HG02642 (cell line): ENCODE measurements around the gene BCAS3.

Source experiments
- ATAC-seq: cut with Tn5 transposase; IDR thresholded peaks from one replicate; pipeline ENCODE4 v1.9.1; 2021; ENCODE audit warnings: mild to moderate bottlenecking; ENCODE audit not compliant: unreplicated experiment, poor library complexity

Gene BCAS3

GRCh38 chr17:61382796-61383688 is 705.4 kb downstream of the BCAS3 start:
- no peak for ATAC-seq

DNA sequence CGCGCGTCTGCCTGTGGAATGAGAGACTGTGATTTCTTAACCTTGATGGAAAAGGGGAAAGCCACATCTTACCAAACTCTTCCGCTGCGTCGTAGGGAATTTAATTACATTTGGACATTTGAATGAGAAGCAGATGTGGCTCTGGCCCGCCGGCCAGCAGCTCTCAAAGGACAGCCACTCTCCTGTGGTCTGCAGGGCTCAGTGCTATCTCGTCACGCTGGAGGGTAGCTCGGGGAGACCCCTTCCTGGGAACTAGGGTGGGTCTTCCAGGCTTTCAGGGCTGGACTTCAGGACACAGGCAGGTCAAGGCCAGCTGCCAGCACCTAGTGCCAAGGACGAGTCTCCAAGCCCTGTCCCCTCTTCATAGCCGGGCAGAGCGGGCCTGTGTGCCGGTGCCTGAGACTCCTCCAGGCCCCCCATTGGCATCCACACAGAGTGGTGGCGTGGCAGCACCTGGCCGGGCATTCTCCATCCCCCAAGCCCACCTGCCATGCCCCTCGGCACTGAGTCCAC is 706.1 kb downstream of the BCAS3 start:
- ATAC-seq, result no peak

DNA sequence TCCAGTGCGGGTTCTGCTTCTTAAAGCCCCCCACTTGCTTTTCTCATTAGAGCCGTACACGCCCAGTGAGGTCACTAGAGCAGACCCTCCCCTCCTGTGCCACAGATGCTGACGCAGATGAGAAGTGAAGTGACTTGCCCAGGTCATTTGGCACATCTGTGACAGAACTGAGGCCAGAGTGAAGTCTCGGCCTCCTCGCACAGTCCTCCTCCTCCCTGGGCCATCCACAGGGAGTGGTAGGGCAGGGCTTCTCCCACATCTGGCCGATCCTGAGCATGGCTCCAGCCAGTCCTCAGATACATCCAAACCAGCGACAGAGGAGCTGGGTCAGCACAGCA is 706.7 kb downstream of the BCAS3 start:
- ATAC-seq, result no peak

- no peak for ATAC-seq
Observed at GRCh38 chr17:61384692-61385576, 707.3 kb downstream of the BCAS3 start.

DNA sequence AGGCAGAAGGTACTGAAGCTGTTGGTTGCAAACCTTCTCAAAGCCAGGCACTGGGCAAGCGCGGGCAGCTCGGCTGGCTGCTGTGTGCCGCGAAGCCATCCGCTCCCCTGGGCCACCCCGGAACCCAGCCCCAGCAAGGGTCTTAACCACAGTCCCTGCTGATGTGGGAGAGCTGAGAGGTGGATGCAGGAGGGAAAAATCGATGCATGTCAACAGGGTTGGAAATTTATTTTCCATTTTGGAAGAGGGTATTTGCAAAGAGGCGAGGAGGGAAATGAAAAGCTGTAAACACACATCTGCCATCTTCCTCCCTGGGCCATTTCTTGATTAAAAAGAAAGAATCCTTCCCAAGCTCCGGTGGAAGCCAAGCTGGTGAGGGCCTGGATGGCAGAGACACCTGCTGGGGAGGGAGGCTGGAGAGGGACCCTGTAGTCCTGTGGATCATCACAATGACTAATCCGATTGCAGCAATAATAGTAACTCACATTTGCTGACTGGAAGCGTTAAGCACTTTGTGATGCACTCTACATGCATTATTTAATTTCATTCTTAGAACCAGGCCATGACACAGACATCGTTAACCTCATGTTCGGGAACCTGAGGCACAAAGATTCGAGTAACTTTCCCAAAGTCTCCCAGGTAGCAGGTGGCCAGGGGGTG is 708.1 kb downstream of the BCAS3 start:
- ATAC-seq, result no peak

DNA sequence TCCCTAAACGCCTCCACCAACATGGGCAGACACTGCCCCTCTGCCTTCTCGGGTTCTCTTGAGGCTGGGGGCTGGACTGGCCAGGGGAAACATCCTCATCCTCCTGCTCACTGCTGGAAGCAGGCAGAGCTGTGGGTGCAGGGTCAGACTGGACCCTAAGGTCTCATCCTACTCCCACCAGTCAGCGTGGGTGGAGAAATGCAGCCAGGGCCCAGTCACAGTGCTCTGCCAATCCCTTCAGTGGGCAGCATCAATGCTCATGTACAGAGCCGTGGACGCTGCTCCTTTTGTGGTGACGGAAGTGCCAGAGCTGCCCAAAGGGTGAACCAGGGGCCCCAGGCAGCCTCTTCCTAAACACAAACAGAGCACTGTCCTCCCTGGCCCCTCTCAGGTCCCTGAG is 708.6 kb downstream of the BCAS3 start:
- ATAC-seq, result no peak

DNA sequence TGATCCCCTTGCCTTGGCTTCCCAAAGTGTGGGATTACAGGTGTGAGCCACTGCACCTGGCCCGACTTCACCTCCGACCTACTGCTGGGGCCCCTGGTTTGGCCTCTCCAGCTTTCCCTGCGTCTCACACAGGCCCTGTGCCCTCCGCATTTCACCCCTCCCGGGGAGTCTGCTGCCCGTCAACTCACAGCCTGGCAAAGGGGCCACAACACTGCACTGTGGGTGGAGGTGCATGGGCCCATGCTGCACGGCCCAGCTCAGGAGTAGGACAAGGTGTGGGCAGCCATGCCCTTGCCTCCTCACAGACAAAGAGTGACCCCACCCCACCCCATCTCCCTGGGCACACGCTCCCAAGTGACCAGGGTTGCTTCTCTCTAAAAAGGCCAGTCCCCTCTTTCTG is 709.4 kb downstream of the BCAS3 start:
- ATAC-seq, result no peak

GRCh38 chr17:61387511-61388305 is 710.1 kb downstream of the BCAS3 start:
- no peak for ATAC-seq

GRCh38 chr17:61388561-61389356 is 711.1 kb downstream of the BCAS3 start:
- no peak for ATAC-seq

DNA sequence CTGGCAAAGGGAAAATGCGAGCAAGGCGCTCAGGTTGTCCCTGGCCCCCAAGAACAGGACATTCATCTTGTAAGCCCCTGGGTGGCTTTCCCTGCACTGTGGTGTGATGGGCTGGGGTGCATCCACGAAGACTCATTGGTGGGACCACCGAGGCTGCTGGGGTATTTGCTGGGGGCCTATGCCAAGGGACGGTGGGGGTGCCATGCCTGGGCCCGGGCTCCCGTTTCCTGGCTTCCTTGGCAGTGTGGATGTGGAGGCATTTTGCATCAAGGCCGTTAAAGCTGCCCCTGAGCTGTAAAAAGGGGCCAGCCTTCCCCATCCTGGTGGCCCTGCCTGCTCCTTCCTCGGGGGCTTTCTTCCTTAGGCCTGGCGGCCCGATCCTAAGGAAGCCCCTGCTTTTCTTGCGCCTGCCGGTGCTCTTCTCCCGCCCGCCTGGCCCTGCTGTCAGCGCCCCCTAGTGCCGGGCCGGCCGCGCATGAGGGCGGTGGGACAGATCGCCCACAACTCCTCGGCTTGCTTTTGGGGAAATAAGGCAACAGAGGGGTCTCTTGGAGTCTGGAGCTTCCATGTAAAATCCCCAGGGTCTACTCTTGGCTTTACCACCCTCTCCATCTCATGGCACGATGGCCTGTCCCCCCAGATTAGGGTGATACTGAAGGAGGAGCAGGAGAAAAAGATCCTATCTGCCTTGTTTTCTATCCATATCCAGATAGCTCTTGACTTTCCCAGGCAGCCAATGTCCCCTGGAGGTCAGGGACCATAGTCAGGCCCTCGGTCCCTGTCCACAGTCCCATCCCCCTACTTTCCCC is 712.2 kb downstream of the BCAS3 start:
- no peak for ATAC-seq

GRCh38 chr17:61390479-61390791 is 712.8 kb downstream of the BCAS3 start:
- ATAC-seq, result no peak

- no peak for ATAC-seq
Observed at GRCh38 chr17:61391595-61392291, 714.1 kb downstream of the BCAS3 start.

DNA sequence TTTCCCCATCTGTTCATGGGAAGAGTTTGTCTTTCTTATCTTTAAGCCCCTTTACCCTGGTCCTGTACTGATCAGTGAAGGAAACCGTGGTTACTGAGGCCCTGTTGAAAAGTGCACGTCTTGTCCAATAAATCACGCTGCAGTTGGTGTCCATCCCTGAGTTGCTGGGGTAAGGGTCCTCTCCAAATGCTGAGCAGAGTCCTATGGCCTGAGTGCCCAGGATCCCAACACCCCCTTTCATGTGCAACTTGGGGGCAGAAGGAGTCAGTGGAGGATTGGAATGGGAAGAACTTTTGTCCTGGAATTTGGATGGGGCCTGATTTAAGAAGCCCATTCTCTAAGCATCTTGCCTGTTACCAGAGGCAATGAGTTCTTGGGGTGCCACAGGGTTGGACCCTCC is 715.0 kb downstream of the BCAS3 start:
- no peak for ATAC-seq

- ATAC-seq, result no peak
Observed at GRCh38 chr17:61393550-61393903, 715.9 kb downstream of the BCAS3 start.

DNA sequence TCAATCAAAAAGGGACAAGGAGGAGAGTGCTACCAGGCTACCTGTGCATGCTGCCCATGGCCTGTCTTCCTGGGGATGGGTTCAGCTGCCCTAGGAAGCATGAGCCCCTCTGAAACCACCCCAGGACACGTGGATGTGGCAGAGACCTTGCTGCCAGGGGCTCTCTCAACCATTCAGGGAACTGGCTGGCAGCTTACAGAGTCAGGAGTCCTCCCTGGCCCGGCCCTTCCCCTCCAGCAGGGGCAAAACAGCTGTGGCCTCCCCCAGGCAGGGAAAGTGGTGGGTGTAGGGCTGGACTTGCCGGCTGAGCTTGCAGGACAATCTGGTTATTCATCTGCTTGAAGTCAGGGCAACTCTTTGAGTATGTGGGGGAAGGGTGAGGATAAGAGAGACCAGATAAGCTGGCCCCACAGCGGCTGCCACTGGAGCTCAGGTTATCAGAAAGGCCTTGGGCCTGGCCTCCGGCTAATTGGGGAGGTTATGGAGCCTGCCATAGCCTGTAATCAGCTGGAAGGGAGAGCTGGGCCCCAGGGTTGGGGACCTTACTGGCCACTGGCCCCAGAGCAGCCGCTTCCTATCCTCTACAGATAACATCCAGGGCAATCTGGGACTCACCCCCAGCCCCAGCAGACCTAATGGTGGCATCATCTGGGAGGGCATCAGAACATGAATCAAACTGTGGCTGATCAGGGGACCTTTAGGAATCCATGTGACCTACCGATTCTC is 716.4 kb downstream of the BCAS3 start:
- no peak for ATAC-seq

- ATAC-seq, result no peak
Observed at GRCh38 chr17:61394630-61395408, 717.2 kb downstream of the BCAS3 start.
